ENCODE measurements around the gene PIM1. TPM values are rescaled to one million over a fixed set of nuclear protein-coding genes. Genes with fewer than 3 reads are reported as not detected.

Gene PIM1
- total and polyA plus RNA-seq, 10 of the 15 experiments (the other 5 are each of a cell fraction or from before 2014, with no cell fraction given) = 0.66 to 33.9 (median 10.2) TPM

GRCh38 chr6:37169496-37170272 is at the start of gene PIM1 (continued):
- peak; percentile 76 for TF ChIP-seq RUNX3 (IDR thresholded peaks at IDR 0.05; ENCODE audit: low read length)
- TF ChIP-seq PBX3 (IDR thresholded peaks at IDR 0.05; ENCODE audit: insufficient replicate concordance, low read depth, low read length) = no peak
- TF ChIP-seq CBX5 (IDR thresholded peaks at IDR 0.05; ENCODE audit: low read depth) = no peak
- no peak for TF ChIP-seq CHD4 (IDR thresholded peaks at IDR 0.05)
- TF ChIP-seq PAX8 (IDR thresholded peaks at IDR 0.05) = no peak
- no peak for TF ChIP-seq BRCA1 (IDR thresholded peaks at IDR 0.05; ENCODE audit: low read depth, low read length)
- TF ChIP-seq ZNF24 (IDR thresholded peaks at IDR 0.05) = no peak
- no peak for TF ChIP-seq NR2C1 (IDR thresholded peaks at IDR 0.05)
- TF ChIP-seq WRNIP1 (IDR thresholded peaks at IDR 0.05; ENCODE audit: borderline replicate concordance, low read depth, low read length) = no peak
- no peak for TF ChIP-seq MEF2A (IDR thresholded peaks at IDR 0.05; ENCODE audit: insufficient read depth, low read depth, low read length)
- no peak for TF ChIP-seq STAT1 (conservative IDR thresholded peaks at IDR 0.05)
- TF ChIP-seq, protein P1, sequence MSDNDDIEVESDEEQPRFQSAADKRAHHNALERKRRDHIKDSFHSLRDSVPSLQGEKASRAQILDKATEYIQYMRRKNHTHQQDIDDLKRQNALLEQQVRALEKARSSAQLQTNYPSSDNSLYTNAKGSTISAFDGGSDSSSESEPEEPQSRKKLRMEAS (IDR thresholded peaks at IDR 0.05; ENCODE audit: low read depth, low read length) = peak; percentile 44; the same call in 1 of the 2 replicates
- TF ChIP-seq NBN (IDR thresholded peaks at IDR 0.05) = peak; percentile 53
- TF ChIP-seq, protein P2, sequence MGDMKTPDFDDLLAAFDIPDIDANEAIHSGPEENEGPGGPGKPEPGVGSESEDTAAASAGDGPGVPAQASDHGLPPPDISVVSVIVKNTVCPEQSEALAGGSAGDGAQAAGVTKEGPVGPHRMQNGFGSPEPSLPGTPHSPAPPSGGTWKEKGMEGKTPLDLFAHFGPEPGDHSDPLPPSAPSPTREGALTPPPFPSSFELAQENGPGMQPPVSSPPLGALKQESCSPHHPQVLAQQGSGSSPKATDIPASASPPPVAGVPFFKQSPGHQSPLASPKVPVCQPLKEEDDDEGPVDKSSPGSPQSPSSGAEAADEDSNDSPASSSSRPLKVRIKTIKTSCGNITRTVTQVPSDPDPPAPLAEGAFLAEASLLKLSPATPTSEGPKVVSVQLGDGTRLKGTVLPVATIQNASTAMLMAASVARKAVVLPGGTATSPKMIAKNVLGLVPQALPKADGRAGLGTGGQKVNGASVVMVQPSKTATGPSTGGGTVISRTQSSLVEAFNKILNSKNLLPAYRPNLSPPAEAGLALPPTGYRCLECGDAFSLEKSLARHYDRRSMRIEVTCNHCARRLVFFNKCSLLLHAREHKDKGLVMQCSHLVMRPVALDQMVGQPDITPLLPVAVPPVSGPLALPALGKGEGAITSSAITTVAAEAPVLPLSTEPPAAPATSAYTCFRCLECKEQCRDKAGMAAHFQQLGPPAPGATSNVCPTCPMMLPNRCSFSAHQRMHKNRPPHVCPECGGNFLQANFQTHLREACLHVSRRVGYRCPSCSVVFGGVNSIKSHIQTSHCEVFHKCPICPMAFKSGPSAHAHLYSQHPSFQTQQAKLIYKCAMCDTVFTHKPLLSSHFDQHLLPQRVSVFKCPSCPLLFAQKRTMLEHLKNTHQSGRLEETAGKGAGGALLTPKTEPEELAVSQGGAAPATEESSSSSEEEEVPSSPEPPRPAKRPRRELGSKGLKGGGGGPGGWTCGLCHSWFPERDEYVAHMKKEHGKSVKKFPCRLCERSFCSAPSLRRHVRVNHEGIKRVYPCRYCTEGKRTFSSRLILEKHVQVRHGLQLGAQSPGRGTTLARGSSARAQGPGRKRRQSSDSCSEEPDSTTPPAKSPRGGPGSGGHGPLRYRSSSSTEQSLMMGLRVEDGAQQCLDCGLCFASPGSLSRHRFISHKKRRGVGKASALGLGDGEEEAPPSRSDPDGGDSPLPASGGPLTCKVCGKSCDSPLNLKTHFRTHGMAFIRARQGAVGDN (IDR thresholded peaks at IDR 0.05) = peak; percentile 54; the same call in 1 of the 2 replicates
- no peak for TF ChIP-seq ASH2L (IDR thresholded peaks at IDR 0.05; ENCODE audit: borderline replicate concordance, low read depth)
- no peak for TF ChIP-seq NFYA (IDR thresholded peaks at IDR 0.05; ENCODE audit: borderline replicate concordance, low read depth, low read length)
- TF ChIP-seq MTA3 (IDR thresholded peaks at IDR 0.05; ENCODE audit: borderline replicate concordance, low read length) = no peak
- no peak for TF ChIP-seq KAT2A (conservative IDR thresholded peaks at IDR 0.05; ENCODE audit: control insufficient read depth, low read depth, low read length)
- no peak for TF ChIP-seq HSF1 (IDR thresholded peaks at IDR 0.05; ENCODE audit: low read depth, low read length)
- TF ChIP-seq GABPA (IDR thresholded peaks at IDR 0.05; ENCODE audit: low read depth) = no peak
- no peak for TF ChIP-seq FOS (IDR thresholded peaks at IDR 0.05; ENCODE audit: borderline replicate concordance, extremely low read depth, insufficient read length)
- no peak for TF ChIP-seq CBX3 (IDR thresholded peaks at IDR 0.05; ENCODE audit: borderline replicate concordance, low read depth)
- TF ChIP-seq ZBTB33 (IDR thresholded peaks at IDR 0.05) = no peak
